Activated CD4-positive, alpha-beta T cell treated with anti-CD3 and anti-CD28 coated beads, Interleukin-2, amount 50 U/mL, for 4 hours (primary cell): ENCODE results near the gene MOK.

Source experiments
- DNase-seq, 2 experiments: peaks; one replicate each; pipeline ENCODE4 v3.0.0-alpha.2; 2020

Gene MOK

GRCh38 chr14:102221026-102221425 lies 83.9 kb downstream of the MOK start:
- no peak for DNase-seq

- DNase-seq: no peak
These were observed 84.9 kb downstream of the MOK start for GRCh38 chr14:102220031-102220430.

GRCh38 chr14:102219316-102219715 lies 85.6 kb downstream of the MOK start:
- DNase-seq: no peak

GRCh38 chr14:102218688-102219087 lies 86.3 kb downstream of the MOK start:
- DNase-seq: no peak

- DNase-seq: no peak
These were observed 87.0 kb downstream of the MOK start for GRCh38 chr14:102217987-102218421.

- no peak for DNase-seq
These were observed 87.6 kb downstream of the MOK start for GRCh38 chr14:102217399-102217798.

- no peak for DNase-seq
These were observed 89.3 kb downstream of the MOK start for GRCh38 chr14:102215576-102216250.

- no peak for DNase-seq
These were observed 89.9 kb downstream of the MOK start for GRCh38 chr14:102215071-102215470.

- DNase-seq: no peak
These were observed 90.8 kb downstream of the MOK start for GRCh38 chr14:102213984-102214658.

GRCh38 chr14:102213470-102213869 lies 91.5 kb downstream of the MOK start:
- DNase-seq: no peak

GRCh38 chr14:102212845-102213244 lies 92.1 kb downstream of the MOK start:
- no peak for DNase-seq

- no peak for DNase-seq
These were observed 92.6 kb downstream of the MOK start for GRCh38 chr14:102212356-102212755.

- DNase-seq: no peak
These were observed 93.7 kb downstream of the MOK start for GRCh38 chr14:102211240-102211639.

GRCh38 chr14:102210421-102211042 lies 94.4 kb downstream of the MOK start:
- DNase-seq: no peak

- no peak for DNase-seq
These were observed 95.6 kb downstream of the MOK start for GRCh38 chr14:102209224-102209966.

- DNase-seq: no peak
These were observed 96.2 kb downstream of the MOK start for GRCh38 chr14:102208741-102209140.

GRCh38 chr14:102207831-102208365 lies 97.1 kb downstream of the MOK start:
- no peak for DNase-seq

GRCh38 chr14:102206918-102207317 lies 98.0 kb downstream of the MOK start:
- no peak for DNase-seq

GRCh38 chr14:102205560-102205959 lies 99.4 kb downstream of the MOK start:
- no peak for DNase-seq

- no peak for DNase-seq
These were observed 101.6 kb downstream of the MOK start for GRCh38 chr14:102203382-102203781.

GRCh38 chr14:102202944-102203343 lies 102.0 kb downstream of the MOK start:
- DNase-seq: no peak

GRCh38 chr14:102201776-102202175 lies 103.2 kb downstream of the MOK start:
- no peak for DNase-seq

- DNase-seq: no peak
These were observed 103.6 kb downstream of the MOK start for GRCh38 chr14:102201353-102201738.
